CD14-positive monocyte (primary cell): ENCODE data around the gene DSCAML1. TPM values are rescaled to one million over a fixed set of nuclear protein-coding genes. Genes with fewer than 3 reads are reported as not detected.
A peak's percentile ranks its signal among the peaks of the same experiment; 100 is the strongest.

ENCODE experiments used
- DNase-seq, 3 donors: peaks; one replicate each; pipeline ENCODE4 v3.0.0-alpha.2; 2011 to 2022
- H2AFZ ChIP-seq: 2 replicates; pipeline ENCODE4 v1.6.0; 2012; ENCODE audit warnings: mild to moderate bottlenecking, low read depth, low read length, inconsistent platforms; ENCODE audit not compliant: insufficient read depth, poor library complexity, severe bottlenecking
- H3K27ac ChIP-seq, 2 donors: 1 replicate in 1 of 2; 2 replicates in 1 of 2; pipeline ENCODE4 v1.5.1; 2012 to 2013; ENCODE audit warnings: low read length in 2 of 2, control low read depth in 1 of 2, inconsistent platforms in 1 of 2, low read depth in 1 of 2, mild to moderate bottlenecking in 1 of 2
- H3K27me3 ChIP-seq, 2 donors: one replicate each; pipeline versions ENCODE4 v1.6.0 to v1.6.1; 2011 to 2013; ENCODE audit warnings: low read length in 2 of 2; ENCODE audit not compliant: control insufficient read depth in 2 of 2, insufficient read depth in 2 of 2
- H3K36me3 ChIP-seq, 2 donors: replicated peaks in 1 of 2; 1 replicate in 1 of 2; 2 replicates in 1 of 2; pipeline versions ENCODE4 v1.5.1 to v1.6.1; 2012 to 2013; ENCODE audit warnings: low read length in 2 of 2, control low read depth in 1 of 2, inconsistent platforms in 1 of 2, mild to moderate bottlenecking in 1 of 2; ENCODE audit not compliant: insufficient read depth in 2 of 2, control insufficient read depth in 1 of 2
- H3K4me1 ChIP-seq, 2 donors: 1 replicate in 1 of 2; 2 replicates in 1 of 2; pipeline versions ENCODE4 v1.5.1 to v1.6.1; 2012 to 2013; ENCODE audit warnings: low read length in 2 of 2, control low read depth in 1 of 2, inconsistent platforms in 1 of 2, mild to moderate bottlenecking in 1 of 2, moderate library complexity in 1 of 2; ENCODE audit not compliant: insufficient read depth in 2 of 2, control insufficient read depth in 1 of 2
- H3K4me2 ChIP-seq: replicated peaks from 2 replicates; pipeline ENCODE3; 2012; ENCODE audit warnings: low read length, moderate library complexity, mild to moderate bottlenecking; ENCODE audit not compliant: poor library complexity, severe bottlenecking; ENCODE audit errors: extremely low read depth
- H3K4me3 ChIP-seq, 3 experiments: fragments of 200-600 bp in 1 of 3; sonication (generic) in 1 of 3; replicated peaks in 1 of 3; 1 replicate in 2 of 3; 2 replicates in 1 of 3; pipeline ENCODE4 v1.5.1; 2011 to 2013; ENCODE audit warnings: low read length in 3 of 3, mild to moderate bottlenecking in 3 of 3, control low read depth in 2 of 3, low read depth in 2 of 3, inconsistent platforms in 1 of 3, moderate library complexity in 1 of 3
- H3K79me2 ChIP-seq: 2 replicates; pipeline ENCODE4 v1.6.0; 2012; ENCODE audit warnings: mild to moderate bottlenecking, control low read depth, inconsistent platforms, low read length, moderate library complexity; ENCODE audit not compliant: insufficient read depth
- H3K9ac ChIP-seq: 2 replicates; pipeline ENCODE4 v1.6.0; 2017; ENCODE audit warnings: low read length, mild to moderate bottlenecking; ENCODE audit not compliant: insufficient read depth, poor library complexity, severe bottlenecking
- H3K9me3 ChIP-seq, 2 donors: replicated peaks in 1 of 2; 1 replicate in 1 of 2; 2 replicates in 1 of 2; pipeline versions ENCODE4 v1.5.1 to v1.6.1; 2012 to 2013; ENCODE audit warnings: low read length in 2 of 2, control low read depth in 1 of 2; ENCODE audit not compliant: control insufficient read depth in 1 of 2, insufficient read depth in 1 of 2
- H4K20me1 ChIP-seq: 2 replicates; pipeline ENCODE4 v1.6.0; 2012; ENCODE audit warnings: mild to moderate bottlenecking, low read length, control low read depth, moderate library complexity; ENCODE audit not compliant: insufficient read depth
- H3K27ac Mint-ChIP-seq, 7 donors: one replicate each; pipeline ENCODE4 v1.8.0; 2020; ENCODE audit warnings: mild to moderate bottlenecking in 7 of 7, mixed read lengths in 7 of 7, moderate library complexity in 6 of 7, inconsistent platforms in 2 of 7
- H3K27me3 Mint-ChIP-seq, 3 donors: one replicate each; pipeline ENCODE4 v1.8.0; 2021 to 2022; ENCODE audit warnings: low read depth in 3 of 3, mild to moderate bottlenecking in 3 of 3, mixed read lengths in 3 of 3, moderate library complexity in 3 of 3, inconsistent platforms in 1 of 3
- H3K36me3 Mint-ChIP-seq, 2 donors: one replicate each; pipeline ENCODE4 v1.8.0; 2020; ENCODE audit warnings: mixed read lengths in 2 of 2, inconsistent platforms in 1 of 2, mild to moderate bottlenecking in 1 of 2
- H3K4me1 Mint-ChIP-seq: one replicate; pipeline ENCODE4 v1.8.0; 2020; ENCODE audit warnings: mild to moderate bottlenecking, mixed read lengths
- H3K4me3 Mint-ChIP-seq, 2 donors: one replicate each; pipeline ENCODE4 v1.8.0; 2020; ENCODE audit warnings: mild to moderate bottlenecking in 2 of 2, mixed read lengths in 2 of 2, moderate library complexity in 1 of 2
- H3K9me3 Mint-ChIP-seq, 7 donors: one replicate each; pipeline ENCODE4 v1.8.0; 2020 to 2022; ENCODE audit warnings: mixed read lengths in 7 of 7, mild to moderate bottlenecking in 6 of 7, moderate library complexity in 6 of 7, inconsistent platforms in 2 of 7
- WGBS: methylation state at CpG from one replicate; pipeline ENCODE4 v1.1.5; 2013; ENCODE audit warnings: missing lambda C conversion rate; ENCODE audit not compliant: insufficient coverage; 5-methylcytosine and 5-hydroxymethylcytosine counted together
- intact Hi-C, 2 donors: fragments of 100-400 bp; cut with micrococcal nuclease; formaldehyde crosslinking; loops; one replicate each; pipeline versions ENCODE4 v1.15.0 to v1.15.1; 2023
- polyA plus RNA-seq, 3 donors: library from polyadenylated mRNA; depleted of rRNA in 1 of 3; unstranded in 2 of 3; stranded (reverse) in 1 of 3; fragments of 300-500 nt in 2 of 3; fragments of >200 nt in 1 of 3; fragmentation: Illumina TruSeq in 2 of 3; gene quantifications; 1 replicate in 2 of 3; 2 replicates in 1 of 3; pipeline ENCODE4 v1.2.3, GENCODE V29; 2012 to 2021
- TF ChIP-seq, protein P1 (sequence below): fragments of 200-600 bp; IDR thresholded peaks from one replicate; pipeline ENCODE4 v1.8.0; 2022; ENCODE audit warnings: antibody characterized with exemption, mild to moderate bottlenecking

DSCAML1 gene
- polyA plus RNA-seq, 3 donors: not detected

DNA sequence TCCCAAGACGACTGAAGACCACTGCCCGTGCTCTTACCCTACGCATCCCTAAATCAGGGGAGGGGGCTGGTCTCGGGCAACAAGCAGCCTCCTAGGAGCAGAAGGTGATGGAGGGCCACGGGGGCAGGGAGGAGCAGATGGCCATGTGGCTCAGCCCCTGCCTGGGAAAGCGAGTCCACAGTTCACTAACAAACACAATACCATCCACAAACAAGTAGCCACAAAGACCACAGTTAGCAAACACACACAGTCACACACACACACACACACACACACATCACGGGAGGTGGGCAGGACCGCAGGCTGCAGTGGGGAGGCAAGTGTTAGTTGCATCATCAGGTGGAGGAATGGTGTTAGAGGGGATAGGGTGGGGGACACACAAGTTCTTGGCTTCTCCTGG lies 40.8 kb upstream of the DSCAML1 start:
- intact Hi-C loops: loop anchor here in 1 of 2 donors (5.0 to 10.0 kb wide), 2 partner anchors 150 to 307 kb away; partner anchors contain the start of gene IL10RA
- Histone ChIP-seq H3K36me3 (no peaks in the 10 kb centered on the region), H2AFZ (no peak overlapping the region), H3K79me2 (peaks cover 8% of the 10 kb centered on the region), H3K4me2 (peak overlapping the region; percentile 67), H3K9ac (peak overlapping the region; percentile 68), H3K4me1 (peaks cover 93 to 98% of the 10 kb centered on the region in 2 donors), H3K4me3 (peak overlapping the region in 1 of 3 experiments; percentile 71), H3K27ac (peak overlapping the region in 1 of 2 donors; percentile 94), H4K20me1 (no peaks in the 10 kb centered on the region), H3K9me3 (no peaks in the 10 kb centered on the region), H3K27me3 (no peaks in the 10 kb centered on the region)
- WGBS: 85% methylated on average over 4 of the region's 8 CpGs
- TF ChIP-seq, protein P1, sequence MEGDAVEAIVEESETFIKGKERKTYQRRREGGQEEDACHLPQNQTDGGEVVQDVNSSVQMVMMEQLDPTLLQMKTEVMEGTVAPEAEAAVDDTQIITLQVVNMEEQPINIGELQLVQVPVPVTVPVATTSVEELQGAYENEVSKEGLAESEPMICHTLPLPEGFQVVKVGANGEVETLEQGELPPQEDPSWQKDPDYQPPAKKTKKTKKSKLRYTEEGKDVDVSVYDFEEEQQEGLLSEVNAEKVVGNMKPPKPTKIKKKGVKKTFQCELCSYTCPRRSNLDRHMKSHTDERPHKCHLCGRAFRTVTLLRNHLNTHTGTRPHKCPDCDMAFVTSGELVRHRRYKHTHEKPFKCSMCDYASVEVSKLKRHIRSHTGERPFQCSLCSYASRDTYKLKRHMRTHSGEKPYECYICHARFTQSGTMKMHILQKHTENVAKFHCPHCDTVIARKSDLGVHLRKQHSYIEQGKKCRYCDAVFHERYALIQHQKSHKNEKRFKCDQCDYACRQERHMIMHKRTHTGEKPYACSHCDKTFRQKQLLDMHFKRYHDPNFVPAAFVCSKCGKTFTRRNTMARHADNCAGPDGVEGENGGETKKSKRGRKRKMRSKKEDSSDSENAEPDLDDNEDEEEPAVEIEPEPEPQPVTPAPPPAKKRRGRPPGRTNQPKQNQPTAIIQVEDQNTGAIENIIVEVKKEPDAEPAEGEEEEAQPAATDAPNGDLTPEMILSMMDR: no peak
- Mint-ChIP-seq H3K4me3 (peak overlapping the region; percentile 82 to 97), H3K36me3 (peaks cover 6 to 24% of the 10 kb centered on the region in 2 donors), H3K27ac (peak overlapping the region in 6 of 7 donors; percentile 83 to 98 (median 94)), H3K4me1 (peaks cover 96% of the 10 kb centered on the region), H3K27me3 (peaks cover 0 to 5% (median 4%) of the 10 kb centered on the region in 3 donors), H3K9me3 (no peaks in the 10 kb centered on the region)
- no peak for DNase-seq

DNA sequence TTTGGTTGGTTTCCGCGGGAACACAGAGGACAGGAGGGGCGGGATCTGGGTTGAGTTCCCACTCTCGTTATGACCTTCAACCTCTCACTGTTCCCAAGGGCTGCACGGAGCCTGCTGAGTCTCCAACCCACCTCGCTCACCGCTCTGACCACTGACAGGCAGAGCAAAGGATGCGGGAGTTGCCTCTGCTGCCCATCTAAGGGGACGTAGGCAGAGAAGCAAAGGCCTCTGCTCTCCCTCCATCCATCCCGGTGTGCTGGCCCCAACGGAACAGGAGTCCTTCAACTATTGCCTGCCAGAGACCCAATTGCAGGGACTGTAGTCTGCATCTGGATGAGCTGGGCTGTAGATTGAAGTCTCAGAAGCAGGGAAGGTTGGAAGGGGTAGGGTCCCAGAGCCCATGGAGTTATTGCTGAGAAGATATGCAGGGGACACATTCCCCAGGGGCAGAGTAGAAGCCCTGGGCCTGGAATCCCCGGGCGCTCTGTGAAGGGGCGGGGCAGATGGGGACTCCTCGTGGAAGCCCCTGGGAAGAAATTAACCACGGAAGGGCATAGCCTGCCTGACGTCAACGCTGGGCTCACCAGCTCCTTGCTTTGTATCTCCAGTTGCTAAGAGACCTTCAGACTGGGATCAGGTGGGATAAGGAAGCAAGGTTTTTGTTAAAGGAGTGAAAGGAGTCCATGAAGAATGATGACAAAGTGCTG lies 40.2 kb upstream of the DSCAML1 start:
- Histone ChIP-seq H3K27ac (peak overlapping the region; percentile 85 to 94), H3K4me3 (peak overlapping the region in 2 of 3 experiments; percentile 35 to 71), H3K9ac (peak overlapping the region; percentile 68), H3K4me2 (peak overlapping the region; percentile 67), H2AFZ (no peak overlapping the region), H3K79me2 (peaks cover 8% of the 10 kb centered on the region), H3K9me3 (no peaks in the 10 kb centered on the region), H4K20me1 (no peaks in the 10 kb centered on the region), H3K4me1 (peaks cover 88 to 93% of the 10 kb centered on the region in 2 donors), H3K27me3 (no peaks in the 10 kb centered on the region), H3K36me3 (no peaks in the 10 kb centered on the region)
- peak overlapping the region in 6 of 7 donors; percentile 94 to 98 (median 96) for H3K27ac Mint-ChIP-seq
- 93% methylated on average over 11 of the region's 18 CpGs for WGBS
- DNase-seq: peak in 1 of 3 donors; percentile 59
- H3K27me3 Mint-ChIP-seq: peaks cover 0 to 5% (median 2%) of the 10 kb centered on the region in 3 donors
- TF ChIP-seq, protein P1: no peak
- no peaks in the 10 kb centered on the region for H3K9me3 Mint-ChIP-seq
- H3K4me1 Mint-ChIP-seq: peaks cover 92% of the 10 kb centered on the region
- H3K4me3 Mint-ChIP-seq: peak overlapping the region; percentile 82 to 97
- H3K36me3 Mint-ChIP-seq: peaks cover 9 to 18% of the 10 kb centered on the region in 2 donors
- intact Hi-C loops: loop anchor here in 1 of 2 donors (5.0 to 10.0 kb wide), 2 partner anchors 150 to 308 kb away; partner anchors contain the start of gene IL10RA
